Lower leg skin (tissue), 4 donors: Measurements from ENCODE around the gene POLR3K. TPM values are rescaled to one million over a fixed set of nuclear protein-coding genes. Genes with fewer than 3 reads are reported as not detected.

Experiments
- DNase-seq, 2 donors: peaks; one replicate each; pipeline ENCODE4 v3.0.0-alpha.2; 2019; ENCODE audit warnings: low spot score in 2 of 2
- H3K4me3 ChIP-seq: fragments of 200-600 bp; sonication (generic); 2 replicates; pipeline ENCODE4 v1.5.1; 2017; ENCODE audit warnings: mild to moderate bottlenecking, low read depth; ENCODE audit not compliant: poor library complexity, severe bottlenecking
- POLR2A ChIP-seq, 2 donors: fragments of 450-650 bp; IDR thresholded peaks; one replicate each; pipeline ENCODE4 v1.6.1; 2016 to 2017; ENCODE audit warnings: antibody characterized with exemption in 2 of 2, mild to moderate bottlenecking in 1 of 2, moderate library complexity in 1 of 2
- WGBS, 2 donors: methylation state at CpG; one replicate each; pipeline ENCODE4 v1.1.5; 2018; 5-methylcytosine and 5-hydroxymethylcytosine counted together
- intact Hi-C: fragments of 100-400 bp; cut with DNase I; formaldehyde crosslinking; loops from one replicate; pipeline ENCODE4 v1.15.0; 2023; ENCODE audit warnings: low total_unique reads
- total RNA-seq, 4 donors: library from RNA; depleted of rRNA; stranded (reverse); fragments of >200 nt; gene quantifications; one replicate each; pipeline ENCODE4 v1.1.0, GENCODE V29; 2016
- TF ChIP-seq, protein P1 (sequence below), 3 donors: fragments of 450-650 bp; IDR thresholded peaks; one replicate each; pipeline ENCODE4 v1.5.1; 2016; ENCODE audit warnings: antibody characterized with exemption in 3 of 3, mild to moderate bottlenecking in 3 of 3, moderate library complexity in 2 of 3

Gene POLR3K
- total RNA-seq, 4 donors from 2014 or later, result 1.1 to 6.0 (median 3.0) TPM

DNA sequence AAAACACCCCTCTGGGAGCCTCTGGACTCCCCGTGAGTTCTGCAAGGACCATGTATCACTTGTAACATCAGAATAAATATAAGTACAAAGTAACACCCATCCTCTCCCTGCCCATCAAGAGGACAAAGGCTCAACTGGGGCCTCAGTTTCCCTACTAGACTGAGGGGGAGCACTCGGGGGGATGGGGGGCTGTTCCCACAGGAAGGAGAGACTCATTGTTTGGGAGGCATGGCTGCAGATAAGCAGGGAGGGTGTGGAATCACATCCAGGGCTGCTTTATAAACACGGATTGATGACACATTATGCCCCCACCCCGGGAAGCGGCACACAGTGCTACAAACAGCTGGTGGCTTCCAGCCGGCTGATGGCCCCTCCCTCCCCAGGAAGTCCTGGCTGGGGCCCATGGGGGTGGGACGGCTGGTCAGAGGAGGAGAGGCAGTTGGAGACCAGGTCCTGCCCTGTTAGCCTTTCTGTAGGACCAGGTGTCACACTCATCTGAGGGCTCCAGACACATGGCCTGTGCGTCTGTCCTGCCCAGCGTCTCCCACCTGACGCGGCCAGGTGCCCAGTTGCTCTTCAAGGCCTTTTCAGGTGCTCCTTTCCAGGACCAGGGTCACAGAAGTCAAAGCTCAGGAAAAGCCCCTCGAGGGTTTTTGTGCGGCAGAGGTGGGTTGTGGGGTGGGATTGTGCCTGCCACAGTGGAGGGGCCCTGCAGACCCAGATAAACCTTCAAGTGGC lies 23.3 kb upstream of the POLR3K start:
- intact Hi-C loops, result no loop called here
- WGBS, 2 donors, result 13 to 19% methylated on average over 10 to 13 of the region's 13 CpGs
- TF ChIP-seq POLR2A (IDR thresholded peaks at IDR 0.05), result no peak
- TF ChIP-seq, protein P1, sequence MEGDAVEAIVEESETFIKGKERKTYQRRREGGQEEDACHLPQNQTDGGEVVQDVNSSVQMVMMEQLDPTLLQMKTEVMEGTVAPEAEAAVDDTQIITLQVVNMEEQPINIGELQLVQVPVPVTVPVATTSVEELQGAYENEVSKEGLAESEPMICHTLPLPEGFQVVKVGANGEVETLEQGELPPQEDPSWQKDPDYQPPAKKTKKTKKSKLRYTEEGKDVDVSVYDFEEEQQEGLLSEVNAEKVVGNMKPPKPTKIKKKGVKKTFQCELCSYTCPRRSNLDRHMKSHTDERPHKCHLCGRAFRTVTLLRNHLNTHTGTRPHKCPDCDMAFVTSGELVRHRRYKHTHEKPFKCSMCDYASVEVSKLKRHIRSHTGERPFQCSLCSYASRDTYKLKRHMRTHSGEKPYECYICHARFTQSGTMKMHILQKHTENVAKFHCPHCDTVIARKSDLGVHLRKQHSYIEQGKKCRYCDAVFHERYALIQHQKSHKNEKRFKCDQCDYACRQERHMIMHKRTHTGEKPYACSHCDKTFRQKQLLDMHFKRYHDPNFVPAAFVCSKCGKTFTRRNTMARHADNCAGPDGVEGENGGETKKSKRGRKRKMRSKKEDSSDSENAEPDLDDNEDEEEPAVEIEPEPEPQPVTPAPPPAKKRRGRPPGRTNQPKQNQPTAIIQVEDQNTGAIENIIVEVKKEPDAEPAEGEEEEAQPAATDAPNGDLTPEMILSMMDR (IDR thresholded peaks at IDR 0.05), result no peak
- H3K4me3 ChIP-seq, result no peak overlapping the region
- peak; percentile 76 to 97 for DNase-seq

DNA sequence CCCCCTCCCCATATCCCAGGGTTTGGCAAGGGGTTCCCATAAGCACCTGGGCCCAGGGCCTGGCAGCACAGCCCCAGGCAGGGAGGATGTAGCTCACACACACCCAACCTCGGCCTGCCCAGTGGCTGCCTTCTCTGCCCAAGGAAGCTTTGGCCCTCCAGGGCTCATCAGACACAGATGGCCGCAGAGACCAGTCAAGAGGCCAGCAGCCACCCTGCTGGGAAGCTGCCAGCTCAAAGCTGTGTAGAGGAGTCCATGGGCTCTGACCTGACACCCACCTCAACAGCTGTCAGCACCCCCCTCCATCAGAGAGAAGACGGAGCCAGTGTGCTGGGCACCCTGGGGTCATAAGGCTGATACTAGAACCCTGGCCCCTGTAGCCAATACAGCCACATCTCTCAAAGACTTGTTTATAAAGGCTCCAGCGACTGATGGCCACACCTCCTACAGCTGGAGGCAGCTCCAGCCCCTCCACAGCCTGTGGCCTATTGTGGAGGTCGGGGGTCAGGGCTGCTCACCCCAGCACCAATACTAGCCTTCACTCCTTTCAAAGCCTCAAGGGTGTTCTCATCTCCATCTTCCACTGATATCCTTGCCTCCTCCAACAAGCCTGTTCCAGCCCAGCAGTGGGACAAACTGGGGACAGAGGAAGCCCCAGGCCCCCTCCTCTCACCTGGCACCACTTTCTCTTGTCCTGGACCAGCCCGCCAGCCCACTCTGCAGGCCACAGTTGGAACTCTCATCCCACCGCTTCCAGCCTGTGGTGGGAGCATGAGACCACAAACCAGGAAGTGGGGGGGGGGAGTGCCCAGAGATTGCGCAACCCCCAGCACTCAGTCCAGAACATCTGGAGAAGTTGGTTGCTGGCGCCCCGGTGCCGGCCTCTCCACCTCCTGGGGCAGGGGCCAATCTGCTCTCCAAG lies 22.4 kb upstream of the POLR3K start:
- no peak overlapping the region for H3K4me3 ChIP-seq
- TF ChIP-seq, protein P1 (IDR thresholded peaks at IDR 0.05), result no peak
- TF ChIP-seq POLR2A (IDR thresholded peaks at IDR 0.05), result no peak
- peak; percentile 82 to 97 for DNase-seq
- 34 to 37% methylated on average over 11 of the region's 11 CpGs for WGBS, 2 donors
- intact Hi-C loops, result no loop called here

- DNase-seq, result no peak
- intact Hi-C loops, result no loop called here
- H3K4me3 ChIP-seq, result no peak overlapping the region
- WGBS, 2 donors, result 75 to 81% methylated on average over 16 of the region's 16 CpGs
- TF ChIP-seq, protein P1 (IDR thresholded peaks at IDR 0.05), result no peak
- no peak for TF ChIP-seq POLR2A (IDR thresholded peaks at IDR 0.05)
Measured at GRCh38 chr16:74747-75334, 21.4 kb upstream of the POLR3K start.

- TF ChIP-seq, protein P1 (IDR thresholded peaks at IDR 0.05), result no peak
- no peak for TF ChIP-seq POLR2A (IDR thresholded peaks at IDR 0.05)
- intact Hi-C loops, result no loop called here
- H3K4me3 ChIP-seq, result no peak overlapping the region
- DNase-seq, result no peak
- whole genome bisulfite sequencing, 2 donors, result 51 to 70% methylated on average over 8 to 9 of the region's 12 CpGs
Measured at GRCh38 chr16:74051-74746, 20.8 kb upstream of the POLR3K start.
